GM08714 (cell line): ENCODE data around the gene BCCIP.

Source experiments
- H3K4me3 ChIP-seq: fragments of 200-500 bp; sonication (Bioruptor generic); 2 replicates; pipeline ENCODE4 v1.5.1; 2014; ENCODE audit warnings: mild to moderate bottlenecking, low read length, inconsistent platforms
- ZNF274 ChIP-seq: IDR thresholded peaks from 2 replicates; pipeline ENCODE4 v1.6.1; 2012; ENCODE audit warnings: mild to moderate bottlenecking, low read depth, low read length

BCCIP gene

GRCh38 chr10:125848371-125848770 is 25.0 kb downstream of the BCCIP start:
- no peak overlapping the region for H3K4me3 ChIP-seq
- TF ChIP-seq ZNF274, result no peak

DNA sequence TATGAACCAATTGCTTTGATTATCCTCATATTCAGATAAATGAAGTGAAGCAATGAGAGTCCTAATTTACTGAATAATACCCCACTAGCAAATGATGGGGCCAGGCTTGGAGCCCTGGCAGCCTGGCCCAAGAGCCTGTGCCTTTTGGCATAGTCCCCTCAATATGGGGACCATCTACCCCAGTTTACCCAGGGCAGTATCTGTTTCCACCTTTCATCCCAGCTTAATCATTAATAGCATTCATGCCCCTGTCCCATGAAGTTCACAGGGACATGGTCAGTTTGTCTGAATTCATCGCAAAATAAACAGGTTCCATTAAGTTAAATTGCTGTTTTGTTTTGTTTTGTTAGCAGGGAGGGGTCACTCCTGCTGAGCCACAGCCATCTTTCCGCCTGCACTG is 25.5 kb downstream of the BCCIP start:
- no peak overlapping the region for H3K4me3 ChIP-seq
- TF ChIP-seq ZNF274, result no peak

- no peak overlapping the region for H3K4me3 ChIP-seq
- no peak for TF ChIP-seq ZNF274
Measured at GRCh38 chr10:125849448-125849847, 26.1 kb downstream of the BCCIP start.

- TF ChIP-seq ZNF274, result no peak
Measured at GRCh38 chr10:125850766-125851731, 27.7 kb downstream of the BCCIP start.

GRCh38 chr10:125852487-125852886 is 29.1 kb downstream of the BCCIP start:
- H3K4me3 ChIP-seq, result no peak overlapping the region
- TF ChIP-seq ZNF274, result no peak

More at GRCh38 chr10:125850766-125851731, 27.7 kb downstream of the BCCIP start:
- H3K4me3 ChIP-seq, result no peak overlapping the region

GRCh38 chr10:125857185-125857760 is 33.9 kb downstream of the BCCIP start:
- H3K4me3 ChIP-seq, result no peak overlapping the region
- TF ChIP-seq ZNF274, result no peak

DNA sequence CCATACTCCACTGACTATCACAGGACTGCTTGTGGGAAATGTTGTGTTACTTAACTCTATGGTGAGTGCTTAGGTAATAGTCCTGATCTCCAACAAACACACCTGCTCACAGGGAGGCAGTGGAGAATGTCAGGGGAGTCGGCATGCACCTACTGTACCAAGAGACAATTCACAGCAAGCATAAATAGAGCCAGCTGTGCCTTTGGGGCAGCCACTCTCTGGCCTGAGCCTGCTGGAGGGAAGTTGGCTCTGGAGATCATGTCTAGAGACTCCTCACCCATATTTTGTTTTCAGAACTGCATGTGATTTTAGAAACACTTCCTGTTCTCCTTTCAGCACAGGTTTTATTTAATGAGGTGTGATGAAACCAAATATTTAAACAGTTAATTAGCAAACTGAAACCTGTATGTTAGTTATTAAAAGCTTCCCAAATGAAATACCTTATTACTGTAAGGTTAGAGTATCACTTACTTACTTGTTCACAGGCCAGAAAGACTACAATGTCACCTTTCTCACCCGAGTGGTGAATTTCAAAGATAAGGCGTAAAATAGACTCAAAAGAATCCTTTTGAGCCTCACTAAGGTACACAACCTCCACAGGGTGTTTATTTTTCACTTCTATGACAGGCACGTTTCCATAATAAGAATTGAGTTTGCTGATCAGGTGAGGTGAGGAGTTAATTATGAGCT is 35.9 kb downstream of the BCCIP start:
- no peak for TF ChIP-seq ZNF274
- no peak overlapping the region for H3K4me3 ChIP-seq

- no peak for TF ChIP-seq ZNF274
- no peak overlapping the region for H3K4me3 ChIP-seq
Measured at GRCh38 chr10:125865120-125865519, 41.8 kb downstream of the BCCIP start.

DNA sequence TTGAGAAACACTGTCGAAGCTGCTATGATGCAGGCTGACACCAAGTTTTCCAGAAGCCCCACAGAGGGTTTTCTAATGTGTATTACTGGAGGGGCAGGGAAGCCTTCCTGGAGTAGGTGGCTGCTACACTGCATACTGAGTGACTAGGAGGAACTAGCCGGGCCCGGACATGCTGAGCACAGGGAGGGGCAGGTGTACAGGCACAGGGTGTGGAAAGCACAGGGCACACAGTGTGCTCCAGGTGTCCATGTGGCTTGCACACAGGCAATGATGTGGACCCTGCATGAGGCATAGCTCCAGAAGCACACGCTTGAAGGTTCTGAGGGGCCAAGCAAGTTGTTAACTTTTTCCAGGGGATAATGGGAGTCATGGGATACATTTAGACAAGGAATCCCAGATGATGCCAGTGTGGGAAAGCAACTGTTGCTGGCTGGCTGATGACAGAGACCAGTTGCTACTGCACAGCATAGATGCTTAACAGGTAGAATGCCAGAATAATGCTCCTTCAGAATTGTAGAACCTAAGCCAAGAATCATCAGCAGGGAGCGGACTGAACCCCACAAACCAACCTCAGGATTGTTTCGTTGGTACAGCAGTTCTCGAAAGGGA is 43.2 kb downstream of the BCCIP start:
- H3K4me3 ChIP-seq, result no peak overlapping the region
- TF ChIP-seq ZNF274, result no peak

- H3K4me3 ChIP-seq, result no peak overlapping the region
- no peak for TF ChIP-seq ZNF274
Measured at GRCh38 chr10:125868372-125868975, 45.1 kb downstream of the BCCIP start.

DNA sequence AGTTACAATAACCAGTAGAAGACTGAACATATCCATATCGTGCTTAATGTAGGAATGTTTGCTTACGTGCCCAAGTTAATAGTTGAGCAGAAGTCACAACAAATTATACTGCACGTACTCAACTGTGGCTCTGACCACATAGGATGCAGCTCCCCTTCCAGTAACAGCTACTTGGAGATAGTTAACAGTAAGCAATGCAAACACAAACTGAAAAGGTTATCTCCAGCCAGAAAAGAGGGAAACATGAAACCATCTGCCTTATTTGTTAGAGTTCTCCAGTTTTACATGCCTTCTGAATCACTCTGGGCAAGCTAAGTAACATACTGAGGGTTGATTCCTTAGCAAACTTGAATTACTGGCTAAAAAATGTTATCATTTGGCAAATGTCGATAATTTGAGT is 48.0 kb downstream of the BCCIP start:
- TF ChIP-seq ZNF274, result no peak
- no peak overlapping the region for H3K4me3 ChIP-seq

GRCh38 chr10:125878957-125879835 is 55.9 kb downstream of the BCCIP start:
- no peak for TF ChIP-seq ZNF274
- H3K4me3 ChIP-seq, result no peak overlapping the region

GRCh38 chr10:125880719-125881118 is 57.4 kb downstream of the BCCIP start:
- no peak overlapping the region for H3K4me3 ChIP-seq
- TF ChIP-seq ZNF274, result no peak
